HG02981 (cell line): ENCODE measurements around the gene CDC37.

ENCODE experiments used
- ATAC-seq: cut with Tn5 transposase; IDR thresholded peaks from one replicate; pipeline ENCODE4 v1.9.1; 2021; ENCODE audit warnings: mild to moderate bottlenecking, moderate library complexity; ENCODE audit not compliant: unreplicated experiment

Gene CDC37

GRCh38 chr19:10362259-10362658 lies 41.1 kb downstream of the CDC37 start:
- no peak for ATAC-seq

GRCh38 chr19:10361569-10362011 lies 41.8 kb downstream of the CDC37 start:
- no peak for ATAC-seq

GRCh38 chr19:10356431-10356830 lies 46.9 kb downstream of the CDC37 start:
- no peak for ATAC-seq

- ATAC-seq: no peak
Measured at GRCh38 chr19:10353793-10354391, 49.5 kb downstream of the CDC37 start.

GRCh38 chr19:10352764-10353671 lies 50.3 kb downstream of the CDC37 start:
- ATAC-seq: no peak

GRCh38 chr19:10346509-10346908 lies 56.8 kb downstream of the CDC37 start:
- ATAC-seq: no peak

GRCh38 chr19:10344780-10345179 lies 58.6 kb downstream of the CDC37 start:
- ATAC-seq: no peak

GRCh38 chr19:10343495-10343894 lies 59.8 kb downstream of the CDC37 start:
- ATAC-seq: no peak
